Measurements from ENCODE around the gene TGFBR2.

GRCh38 chr3:30681649-30682211 lies 75.3 kb downstream of the TGFBR2 start:
- TF ChIP-seq POLR2AphosphoS5 (IDR thresholded peaks at IDR 0.05; ENCODE audit: borderline replicate concordance, low read depth, low read length) (no peak), EZH2 (IDR thresholded peaks at IDR 0.05) (no peak), FOXP2 (optimal IDR thresholded peaks at IDR 0.05; ENCODE audit: control extremely low read depth, extremely low read length, insufficient read depth) (no peak)

Measured in SK-N-MC (cell line).